Measurements from ENCODE around the gene NFATC2. TPM values are rescaled to one million over a fixed set of nuclear protein-coding genes. Genes with fewer than 3 reads are reported as not detected.

The NFATC2 gene
- total RNA-seq, 2 donors from 2014 or later: 4.3 to 8.4 TPM

DNA sequence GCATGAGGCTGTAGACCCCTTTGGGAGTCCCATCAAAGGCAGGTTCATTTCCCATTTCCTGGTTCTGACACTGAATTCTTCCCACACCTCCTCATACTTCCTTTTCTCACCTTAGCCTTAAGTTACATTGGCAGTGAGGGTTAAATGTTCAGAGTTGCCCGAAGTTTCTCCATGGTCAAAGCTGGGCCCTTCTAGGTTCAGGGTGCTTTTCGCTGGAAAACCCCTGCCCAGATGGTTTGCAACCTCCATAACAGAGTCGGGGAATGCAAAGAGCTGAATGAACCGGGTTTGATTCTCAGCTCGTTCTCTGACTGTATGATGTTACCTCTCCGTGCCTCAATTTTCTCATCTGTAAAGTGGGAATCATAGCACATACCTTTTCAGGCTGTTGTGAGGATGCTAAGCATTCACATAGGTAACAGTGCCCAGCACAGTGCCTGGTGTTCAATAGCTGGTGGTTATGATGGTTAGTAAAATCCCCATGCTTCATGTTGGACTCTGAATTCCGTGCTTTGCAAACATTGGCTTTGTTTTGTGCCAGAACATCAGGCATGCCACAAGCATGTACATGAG is 149.8 kb downstream of the NFATC2 start:
- H3K4me1 ChIP-seq (replicated peaks): no peaks in the 10 kb centered on the region
- H3K27ac ChIP-seq: no peak overlapping the region
- no peaks in the 10 kb centered on the region for H3K27me3 ChIP-seq (replicated peaks; ENCODE audit: insufficient read depth)
- WGBS: 75% methylated on average over 7 of the region's 7 CpGs
- intact Hi-C loops (cut with DNase I): no loop called here
- H3K4me3 ChIP-seq: no peak overlapping the region
- no peaks in the 10 kb centered on the region for H3K9me3 ChIP-seq
- DNase-seq (ENCODE audit: low spot score): no peak
- H3K36me3 ChIP-seq: no peaks in the 10 kb centered on the region
- TF ChIP-seq, protein P1, sequence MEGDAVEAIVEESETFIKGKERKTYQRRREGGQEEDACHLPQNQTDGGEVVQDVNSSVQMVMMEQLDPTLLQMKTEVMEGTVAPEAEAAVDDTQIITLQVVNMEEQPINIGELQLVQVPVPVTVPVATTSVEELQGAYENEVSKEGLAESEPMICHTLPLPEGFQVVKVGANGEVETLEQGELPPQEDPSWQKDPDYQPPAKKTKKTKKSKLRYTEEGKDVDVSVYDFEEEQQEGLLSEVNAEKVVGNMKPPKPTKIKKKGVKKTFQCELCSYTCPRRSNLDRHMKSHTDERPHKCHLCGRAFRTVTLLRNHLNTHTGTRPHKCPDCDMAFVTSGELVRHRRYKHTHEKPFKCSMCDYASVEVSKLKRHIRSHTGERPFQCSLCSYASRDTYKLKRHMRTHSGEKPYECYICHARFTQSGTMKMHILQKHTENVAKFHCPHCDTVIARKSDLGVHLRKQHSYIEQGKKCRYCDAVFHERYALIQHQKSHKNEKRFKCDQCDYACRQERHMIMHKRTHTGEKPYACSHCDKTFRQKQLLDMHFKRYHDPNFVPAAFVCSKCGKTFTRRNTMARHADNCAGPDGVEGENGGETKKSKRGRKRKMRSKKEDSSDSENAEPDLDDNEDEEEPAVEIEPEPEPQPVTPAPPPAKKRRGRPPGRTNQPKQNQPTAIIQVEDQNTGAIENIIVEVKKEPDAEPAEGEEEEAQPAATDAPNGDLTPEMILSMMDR (IDR thresholded peaks at IDR 0.05): no peak
- TF ChIP-seq POLR2A (IDR thresholded peaks at IDR 0.05) (no peak), POLR2AphosphoS5 (IDR thresholded peaks at IDR 0.05) (no peak)

DNA sequence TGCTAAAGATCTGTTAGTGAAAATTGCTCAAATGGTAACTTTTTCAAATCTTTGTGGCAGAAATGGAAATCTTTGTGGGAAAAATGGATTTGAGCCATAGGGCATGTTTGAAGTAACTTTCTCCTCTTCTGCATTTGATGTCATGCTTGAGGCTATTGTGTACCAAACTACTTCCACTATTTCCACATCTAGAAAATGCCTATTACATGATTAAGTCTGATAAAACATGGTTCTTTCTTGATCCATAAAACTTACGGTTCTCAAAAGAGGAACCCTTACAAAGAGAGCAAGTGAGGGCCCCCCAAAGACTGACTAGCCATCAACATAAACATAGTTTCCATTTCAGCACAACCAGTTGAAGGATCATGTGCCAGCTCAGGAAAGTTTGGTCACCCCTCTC is 150.6 kb downstream of the NFATC2 start:
- no peak overlapping the region for H3K27ac ChIP-seq
- H3K27me3 ChIP-seq (replicated peaks; ENCODE audit: insufficient read depth): no peaks in the 10 kb centered on the region
- TF ChIP-seq POLR2AphosphoS5 (IDR thresholded peaks at IDR 0.05): no peak
- no peak for TF ChIP-seq POLR2A (IDR thresholded peaks at IDR 0.05)
- TF ChIP-seq, protein P1 (IDR thresholded peaks at IDR 0.05): no peak
- DNase-seq (ENCODE audit: low spot score): no peak
- no peaks in the 10 kb centered on the region for H3K9me3 ChIP-seq
- 96% methylated on average over 1 of the region's 1 CpG for WGBS
- no peaks in the 10 kb centered on the region for H3K4me1 ChIP-seq (replicated peaks)
- no peak overlapping the region for H3K4me3 ChIP-seq
- no peaks in the 10 kb centered on the region for H3K36me3 ChIP-seq
- intact Hi-C loops (cut with DNase I): no loop called here

DNA sequence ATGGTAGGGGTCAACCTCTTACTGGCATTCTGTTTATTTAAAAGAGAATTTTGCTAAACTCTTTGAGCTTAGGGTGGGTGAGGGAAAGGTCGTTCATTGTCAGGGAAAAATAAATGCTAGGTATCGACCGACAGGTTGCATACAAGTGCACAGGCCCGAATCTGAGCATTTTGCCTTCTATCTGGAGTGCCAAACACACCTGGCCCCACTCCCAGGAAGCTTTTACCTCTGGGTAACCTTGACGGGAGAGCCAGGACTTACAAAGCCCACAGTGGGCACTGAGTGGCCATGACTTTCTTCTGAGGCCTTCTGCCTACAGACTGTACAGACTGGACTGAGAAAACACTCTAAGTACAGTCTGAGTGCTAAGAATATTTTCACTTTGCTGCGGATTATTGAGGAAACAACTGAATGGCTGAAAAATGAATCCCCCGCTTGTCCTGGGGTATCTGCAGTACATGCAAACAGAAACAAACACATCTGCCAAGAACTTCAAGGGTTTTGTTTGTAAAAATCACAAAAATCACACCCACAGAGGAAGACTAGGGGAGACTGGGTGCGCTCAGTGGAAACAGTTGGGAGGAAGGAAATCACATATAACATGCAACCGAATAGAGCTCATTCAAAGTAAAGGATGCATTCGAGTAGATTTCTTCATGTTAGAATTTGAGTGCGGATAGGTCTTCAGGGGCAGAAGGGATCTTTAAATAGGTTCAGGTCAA is 152.8 kb downstream of the NFATC2 start:
- WGBS: 55% methylated on average over 11 of the region's 11 CpGs
- Histone ChIP-seq H3K4me3 (no peak overlapping the region), H3K9me3 (no peaks in the 10 kb centered on the region), H3K27me3 (replicated peaks; ENCODE audit: insufficient read depth) (no peaks in the 10 kb centered on the region), H3K4me1 (replicated peaks) (no peaks in the 10 kb centered on the region), H3K36me3 (no peaks in the 10 kb centered on the region), H3K27ac (no peak overlapping the region)
- intact Hi-C loops (cut with DNase I): no loop called here
- TF ChIP-seq POLR2AphosphoS5 (IDR thresholded peaks at IDR 0.05) (no peak), POLR2A (IDR thresholded peaks at IDR 0.05) (no peak)
- TF ChIP-seq, protein P1 (IDR thresholded peaks at IDR 0.05): no peak
- no peak for DNase-seq (ENCODE audit: low spot score)

DNA sequence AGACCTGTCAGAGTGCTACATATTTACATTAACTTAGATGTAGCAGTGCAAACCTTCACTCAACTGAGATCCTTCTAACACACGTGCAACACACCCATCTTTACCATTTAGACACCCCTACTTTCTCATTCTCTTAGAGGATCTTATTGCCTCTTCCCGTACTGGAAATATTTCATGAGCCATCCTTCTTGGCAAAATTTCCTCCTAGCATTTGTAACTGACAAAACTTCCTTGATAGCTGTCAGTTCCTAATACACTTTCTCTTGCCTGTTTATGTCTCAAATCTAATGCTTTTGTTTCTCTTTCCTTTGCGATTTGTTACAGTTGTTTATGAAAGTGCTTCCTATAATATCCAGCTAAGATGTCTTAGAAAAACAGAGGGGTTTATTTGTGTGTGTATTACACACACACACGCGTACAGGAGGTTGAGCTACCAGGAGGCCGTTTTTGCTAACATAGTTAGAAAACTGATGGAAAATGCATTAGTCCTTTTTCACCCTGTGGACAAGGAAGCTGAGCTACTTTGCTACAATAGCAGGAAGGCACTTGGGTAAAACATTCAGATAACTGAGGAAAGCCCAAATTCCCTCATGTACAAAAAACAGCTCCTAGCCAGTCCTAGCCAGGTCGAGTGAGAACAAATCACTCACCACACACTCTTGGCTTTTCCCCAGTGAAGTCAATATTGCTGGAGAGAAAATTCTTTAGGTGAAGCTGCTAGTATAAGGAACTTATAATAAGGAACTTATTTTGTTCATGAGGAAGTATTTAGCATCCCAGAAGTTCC is 153.6 kb downstream of the NFATC2 start:
- Histone ChIP-seq H3K27ac (no peak overlapping the region), H3K27me3 (replicated peaks; ENCODE audit: insufficient read depth) (no peaks in the 10 kb centered on the region), H3K9me3 (no peaks in the 10 kb centered on the region), H3K36me3 (no peaks in the 10 kb centered on the region), H3K4me1 (replicated peaks) (no peaks in the 10 kb centered on the region), H3K4me3 (no peak overlapping the region)
- TF ChIP-seq POLR2AphosphoS5 (IDR thresholded peaks at IDR 0.05): no peak
- TF ChIP-seq, protein P1 (IDR thresholded peaks at IDR 0.05): no peak
- no peak for TF ChIP-seq POLR2A (IDR thresholded peaks at IDR 0.05)
- DNase-seq (ENCODE audit: low spot score): no peak
- WGBS: 55% methylated on average over 7 of the region's 7 CpGs
- intact Hi-C loops (cut with DNase I): no loop called here
